Mesenchymal stem cell (in vitro differentiated cells and primary cell): Measurements from ENCODE around the gene TAAR1.

Experiments used
- DNase-seq: peaks from one replicate; pipeline ENCODE4 v3.0.0-alpha.2; 2013
- H2AFZ ChIP-seq: one replicate; pipeline ENCODE4 v1.6.1; 2013; ENCODE audit warnings: low read depth, mild to moderate bottlenecking, control low read depth, inconsistent platforms, low read length, moderate library complexity
- H2AK5ac ChIP-seq: 2 replicates; pipeline ENCODE4 v1.6.1; 2013; ENCODE audit warnings: low read length, moderate library complexity, mild to moderate bottlenecking, inconsistent platforms; ENCODE audit not compliant: severe bottlenecking
- H2BK120ac ChIP-seq: one replicate; pipeline ENCODE4 v1.6.1; 2013; ENCODE audit warnings: low read depth, mild to moderate bottlenecking, inconsistent platforms, low read length, moderate library complexity
- H2BK12ac ChIP-seq, 2 experiments: one replicate each; pipeline ENCODE4 v1.6.1; 2013; ENCODE audit warnings: inconsistent platforms in 2 of 2, low read length in 2 of 2, mild to moderate bottlenecking in 2 of 2, moderate library complexity in 2 of 2, control low read depth in 1 of 2
- H2BK15ac ChIP-seq: one replicate; pipeline ENCODE4 v1.6.1; 2013; ENCODE audit warnings: mild to moderate bottlenecking, low read depth, inconsistent platforms; ENCODE audit not compliant: poor library complexity, severe bottlenecking
- H2BK5ac ChIP-seq: 2 replicates; pipeline ENCODE4 v1.6.1; 2013; ENCODE audit warnings: low read depth, mild to moderate bottlenecking, low read length, control low read depth, inconsistent platforms; ENCODE audit not compliant: poor library complexity, severe bottlenecking
- H3K14ac ChIP-seq, 2 experiments: one replicate each; pipeline ENCODE4 v1.6.1; 2013; ENCODE audit warnings: inconsistent platforms in 2 of 2, low read length in 2 of 2, control low read depth in 1 of 2, mild to moderate bottlenecking in 1 of 2, moderate library complexity in 1 of 2
- H3K18ac ChIP-seq, 2 experiments: one replicate each; pipeline ENCODE4 v1.6.1; 2013; ENCODE audit warnings: inconsistent platforms in 2 of 2, low read length in 2 of 2, control low read depth in 1 of 2, low read depth in 1 of 2, mild to moderate bottlenecking in 1 of 2
- H3K23ac ChIP-seq, 2 experiments: one replicate each; pipeline ENCODE4 v1.6.1; 2013; ENCODE audit warnings: inconsistent platforms in 2 of 2, low read length in 2 of 2, mild to moderate bottlenecking in 2 of 2, moderate library complexity in 2 of 2, control low read depth in 1 of 2
- H3K27ac ChIP-seq: 2 replicates; pipeline ENCODE4 v1.5.1; 2013; ENCODE audit warnings: mild to moderate bottlenecking, moderate library complexity, low read length, control low read depth, inconsistent platforms; ENCODE audit not compliant: poor library complexity, severe bottlenecking
- H3K27me3 ChIP-seq, 2 experiments: 2 replicates each; pipeline versions ENCODE4 v1.6.1 to v1.7.0; 2013; ENCODE audit warnings: low read length in 2 of 2, mild to moderate bottlenecking in 2 of 2, moderate library complexity in 2 of 2, control low read depth in 1 of 2, inconsistent platforms in 1 of 2; ENCODE audit not compliant: control insufficient read depth in 1 of 2, insufficient read depth in 1 of 2
- H3K36me3 ChIP-seq, 2 experiments: 2 replicates each; pipeline versions ENCODE4 v1.6.1 to v1.7.0; 2013; ENCODE audit warnings: low read length in 2 of 2, control low read depth in 1 of 2, inconsistent platforms in 1 of 2, low read depth in 1 of 2, mild to moderate bottlenecking in 1 of 2; ENCODE audit not compliant: insufficient read depth in 2 of 2, control insufficient read depth in 1 of 2
- H3K4ac ChIP-seq, 2 experiments: one replicate each; pipeline ENCODE4 v1.6.1; 2013; ENCODE audit warnings: inconsistent platforms in 2 of 2, low read length in 2 of 2, mild to moderate bottlenecking in 2 of 2, moderate library complexity in 2 of 2, control low read depth in 1 of 2, low read depth in 1 of 2
- H3K4me1 ChIP-seq: 2 replicates; pipeline ENCODE4 v1.6.1; 2013; ENCODE audit warnings: low read depth, low read length, control low read depth; ENCODE audit not compliant: control insufficient read depth, insufficient read depth
- H3K4me2 ChIP-seq: 2 replicates; pipeline ENCODE4 v1.6.1; 2013; ENCODE audit warnings: low read length, mild to moderate bottlenecking, inconsistent platforms; ENCODE audit not compliant: poor library complexity, severe bottlenecking
- H3K4me3 ChIP-seq, 2 experiments: 2 replicates each; pipeline versions ENCODE4 v1.5.1 to v1.7.0; 2013; ENCODE audit warnings: low read length in 2 of 2, mild to moderate bottlenecking in 2 of 2, control low read depth in 1 of 2, low read depth in 1 of 2; ENCODE audit not compliant: insufficient read depth in 1 of 2
- H3K79me1 ChIP-seq: replicated peaks from 2 replicates; pipeline ENCODE4 v1.6.1; 2013; ENCODE audit warnings: mild to moderate bottlenecking, control low read depth, low read length, inconsistent platforms; ENCODE audit not compliant: poor library complexity, severe bottlenecking
- H3K9ac ChIP-seq: 2 replicates; pipeline ENCODE4 v1.7.0; 2013; ENCODE audit warnings: mild to moderate bottlenecking, low read length, moderate library complexity
- H3K9me3 ChIP-seq: 2 replicates; pipeline ENCODE4 v1.7.0; 2013; ENCODE audit warnings: mild to moderate bottlenecking, low read length; ENCODE audit not compliant: control insufficient read depth
- H4K8ac ChIP-seq: one replicate; pipeline ENCODE4 v1.6.1; 2013; ENCODE audit warnings: inconsistent platforms, mild to moderate bottlenecking, low read length, moderate library complexity
- H4K91ac ChIP-seq: one replicate; pipeline ENCODE4 v1.6.1; 2013; ENCODE audit warnings: mild to moderate bottlenecking, low read length, inconsistent platforms
- WGBS: methylation state at CpG from one replicate; pipeline ENCODE4 v1.1.7; 2013; ENCODE audit warnings: mixed read lengths; 5-methylcytosine and 5-hydroxymethylcytosine counted together

Gene TAAR1

DNA sequence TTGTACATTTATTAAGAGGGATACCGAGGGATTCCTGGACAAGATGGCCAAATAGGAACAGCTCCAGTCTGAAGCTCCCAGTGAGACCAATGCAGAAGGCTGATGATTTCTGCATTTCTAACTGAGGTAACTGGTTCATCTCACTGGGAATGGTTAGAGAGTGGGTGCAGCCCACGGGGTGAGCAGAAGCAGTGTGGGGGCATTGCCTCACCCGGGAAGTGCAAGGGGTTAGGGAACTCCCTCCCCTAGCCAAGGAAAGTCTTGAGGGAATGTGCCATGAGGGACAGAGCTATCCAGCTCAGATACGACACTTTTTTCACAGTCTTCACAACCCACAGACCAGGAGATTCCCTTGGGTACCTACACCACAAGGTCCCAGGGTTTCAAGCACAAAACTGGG, 24.2 kb downstream of the TAAR1 start:
- Histone ChIP-seq H3K4me1 (no peaks in the 10 kb centered on the region), H4K8ac (no peak overlapping the region), H3K27ac (no peak overlapping the region), H3K27me3 (peaks cover 10 to 25% of the 10 kb centered on the region in 2 experiments), H3K4ac (no peak overlapping the region), H3K4me2 (no peak overlapping the region), H3K9ac (no peak overlapping the region), H2BK12ac (no peak overlapping the region), H4K91ac (no peak overlapping the region), H3K18ac (no peak overlapping the region), H3K79me1 (no peaks in the 10 kb centered on the region), H2BK5ac (no peak overlapping the region), H3K14ac (no peak overlapping the region), H3K4me3 (no peak overlapping the region), H2AK5ac (no peak overlapping the region), H2AFZ (no peak overlapping the region), H3K9me3 (peaks cover 5% of the 10 kb centered on the region), H3K36me3 (no peaks in the 10 kb centered on the region), H2BK120ac (no peak overlapping the region), H2BK15ac (no peak overlapping the region), H3K23ac (no peak overlapping the region)
- DNase-seq: no peak
- 89% methylated on average over 4 of the region's 4 CpGs for WGBS

- Histone ChIP-seq H2BK12ac (no peak overlapping the region), H3K9ac (no peak overlapping the region), H2BK15ac (no peak overlapping the region), H4K91ac (no peak overlapping the region), H3K27ac (no peak overlapping the region), H2AFZ (no peak overlapping the region), H3K4me2 (no peak overlapping the region), H2AK5ac (no peak overlapping the region), H3K79me1 (no peaks in the 10 kb centered on the region), H3K4me1 (no peaks in the 10 kb centered on the region), H2BK5ac (no peak overlapping the region), H3K14ac (no peak overlapping the region), H3K4me3 (no peak overlapping the region), H3K9me3 (peaks cover 5% of the 10 kb centered on the region), H3K23ac (no peak overlapping the region), H2BK120ac (no peak overlapping the region), H4K8ac (no peak overlapping the region), H3K27me3 (peaks cover 10 to 25% of the 10 kb centered on the region in 2 experiments), H3K18ac (no peak overlapping the region), H3K4ac (no peak overlapping the region), H3K36me3 (no peaks in the 10 kb centered on the region)
- no peak for DNase-seq
- 87% methylated on average over 2 of the region's 2 CpGs for WGBS
These were observed 25.6 kb downstream of the TAAR1 start for GRCh38 chr6:132633362-132633761.

DNA sequence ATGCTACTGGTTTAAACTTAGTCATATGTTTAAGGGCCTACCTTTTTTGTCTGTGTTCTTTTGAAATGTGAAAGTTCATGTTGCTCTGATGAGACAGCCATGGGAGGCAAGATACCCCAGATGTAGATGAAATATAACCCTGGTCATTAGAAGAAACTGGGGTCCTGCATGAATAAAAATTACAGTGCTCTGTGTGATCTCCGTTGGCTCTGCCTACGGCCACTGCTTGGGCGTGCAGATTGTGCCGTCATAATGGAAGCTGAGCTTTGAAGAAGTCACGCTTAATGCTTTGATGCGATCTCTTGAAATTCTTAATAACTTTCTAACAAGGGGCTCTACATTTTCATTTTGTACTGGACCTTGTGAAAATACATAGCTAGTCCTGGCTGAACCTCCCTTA, 34.8 kb downstream of the TAAR1 start, which contains the start of gene TAAR2:
Gene TAAR2, minus strand, starts transcription at position 101 of the 400 bp plus-strand sequence. Its CDS starts 0 bp downstream, at position 101.
- Histone ChIP-seq H3K79me1 (no peaks in the 10 kb centered on the region), H2BK5ac (no peak within 1 kb of the TSS), H3K23ac (no peak within 1 kb of the TSS), H3K4me1 (no peaks in the 10 kb centered on the region), H4K91ac (no peak within 1 kb of the TSS), H3K36me3 (no peaks in the 10 kb centered on the region), H3K4ac (no peak within 1 kb of the TSS), H3K18ac (no peak within 1 kb of the TSS), H3K4me3 (no peak within 1 kb of the TSS), H2AFZ (no peak within 1 kb of the TSS), H2BK120ac (no peak within 1 kb of the TSS), H3K27ac (no peak within 1 kb of the TSS), H2BK12ac (no peak within 1 kb of the TSS), H2AK5ac (no peak within 1 kb of the TSS), H3K9ac (no peak within 1 kb of the TSS), H4K8ac (no peak within 1 kb of the TSS), H3K9me3 (no peaks in the 10 kb centered on the region), H3K14ac (no peak within 1 kb of the TSS), H2BK15ac (no peak within 1 kb of the TSS), H3K4me2 (no peak within 1 kb of the TSS), H3K27me3 (peaks cover 0 to 18% of the 10 kb centered on the region in 2 experiments)
- WGBS: 88% methylated on average over 6 of the region's 6 CpGs
- DNase-seq: no peak

DNA sequence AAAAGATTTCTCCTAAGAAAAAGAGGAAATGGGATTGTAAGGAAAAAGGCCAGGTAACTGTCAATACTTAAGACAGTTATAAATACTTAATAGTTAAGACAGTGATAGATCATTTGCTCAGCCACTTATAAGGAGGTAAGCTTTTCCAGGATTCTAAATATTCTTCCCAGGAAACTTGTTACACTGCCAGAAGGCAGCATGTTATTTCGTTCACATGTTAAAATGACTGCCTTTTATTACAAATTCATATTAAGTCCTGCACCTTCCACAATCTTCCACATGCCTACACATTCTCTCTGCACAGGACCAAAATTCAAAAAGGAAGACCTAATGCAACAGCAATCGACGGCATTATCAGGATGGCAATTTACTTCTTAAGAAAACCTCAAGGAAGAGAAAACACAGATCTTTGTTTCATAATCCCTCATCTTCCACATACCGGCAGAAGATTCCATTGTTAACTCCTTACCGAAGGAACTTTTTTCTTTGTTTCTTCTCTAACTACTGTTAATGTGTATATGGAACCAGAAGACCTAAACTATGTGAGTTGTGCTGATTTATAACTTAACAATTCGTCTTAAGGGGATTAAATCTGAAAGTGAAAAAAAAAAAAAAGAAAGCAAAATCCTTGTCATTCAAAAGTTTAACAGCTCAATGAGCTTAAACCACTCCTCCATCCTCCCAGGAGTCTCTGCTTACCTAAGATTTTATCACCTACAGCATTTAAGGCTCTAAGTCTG, 35.7 kb downstream of the TAAR1 start:
- no peak overlapping the region for H2AK5ac ChIP-seq
- H3K79me1 ChIP-seq: no peaks in the 10 kb centered on the region
- no peaks in the 10 kb centered on the region for H3K4me1 ChIP-seq
- H4K91ac ChIP-seq: no peak overlapping the region
- no peak overlapping the region for H3K18ac ChIP-seq
- no peak overlapping the region for H3K4ac ChIP-seq
- H3K9me3 ChIP-seq: no peaks in the 10 kb centered on the region
- H2BK12ac ChIP-seq: no peak overlapping the region
- no peak overlapping the region for H4K8ac ChIP-seq
- no peak overlapping the region for H3K4me3 ChIP-seq
- no peak overlapping the region for H3K4me2 ChIP-seq
- H3K27me3 ChIP-seq: peaks cover 0 to 18% of the 10 kb centered on the region in 2 experiments
- no peak overlapping the region for H3K23ac ChIP-seq
- no peak overlapping the region for H2AFZ ChIP-seq
- H3K9ac ChIP-seq: no peak overlapping the region
- no peak overlapping the region for H3K27ac ChIP-seq
- no peaks in the 10 kb centered on the region for H3K36me3 ChIP-seq
- no peak overlapping the region for H2BK5ac ChIP-seq
- DNase-seq: no peak
- 55% methylated on average over 3 of the region's 6 CpGs for WGBS
- H2BK15ac ChIP-seq: no peak overlapping the region
- no peak overlapping the region for H2BK120ac ChIP-seq
- no peak overlapping the region for H3K14ac ChIP-seq
